IgD-negative memory B cell (primary cell): ENCODE results near the gene LYPD1. TPM values are rescaled to one million over a fixed set of nuclear protein-coding genes. Genes with fewer than 3 reads are reported as not detected.
A peak's percentile ranks its signal among the peaks of the same experiment; 100 is the strongest.

Experiments used
- H3K27ac Mint-ChIP-seq, 3 donors: one replicate each; pipeline ENCODE4 v1.8.0; 2020 to 2022; ENCODE audit warnings: mild to moderate bottlenecking in 3 of 3, mixed read lengths in 3 of 3, moderate library complexity in 1 of 3
- H3K27me3 Mint-ChIP-seq: one replicate; pipeline ENCODE4 v1.8.0; 2021; ENCODE audit warnings: mixed read lengths
- H3K36me3 Mint-ChIP-seq: one replicate; pipeline ENCODE4 v1.8.0; 2020; ENCODE audit warnings: mild to moderate bottlenecking, mixed read lengths
- H3K4me1 Mint-ChIP-seq, 3 donors: one replicate each; pipeline ENCODE4 v1.8.0; 2020 to 2022; ENCODE audit warnings: mixed read lengths in 3 of 3, mild to moderate bottlenecking in 1 of 3
- H3K4me3 Mint-ChIP-seq, 4 donors: one replicate each; pipeline ENCODE4 v1.8.0; 2020 to 2022; ENCODE audit warnings: mild to moderate bottlenecking in 4 of 4, mixed read lengths in 4 of 4, moderate library complexity in 3 of 4
- H3K9me3 Mint-ChIP-seq, 3 donors: one replicate each; pipeline ENCODE4 v1.8.0; 2020 to 2021; ENCODE audit warnings: mixed read lengths in 3 of 3, mild to moderate bottlenecking in 1 of 3
- polyA plus RNA-seq: library from polyadenylated mRNA; unstranded; fragments of 300-500 nt; fragmentation: Illumina TruSeq; gene quantifications from one replicate; pipeline ENCODE4 v1.2.3, GENCODE V29; 2021

The LYPD1 gene
- polyA plus RNA-seq, 1 donor from 2014 or later: not detected

DNA sequence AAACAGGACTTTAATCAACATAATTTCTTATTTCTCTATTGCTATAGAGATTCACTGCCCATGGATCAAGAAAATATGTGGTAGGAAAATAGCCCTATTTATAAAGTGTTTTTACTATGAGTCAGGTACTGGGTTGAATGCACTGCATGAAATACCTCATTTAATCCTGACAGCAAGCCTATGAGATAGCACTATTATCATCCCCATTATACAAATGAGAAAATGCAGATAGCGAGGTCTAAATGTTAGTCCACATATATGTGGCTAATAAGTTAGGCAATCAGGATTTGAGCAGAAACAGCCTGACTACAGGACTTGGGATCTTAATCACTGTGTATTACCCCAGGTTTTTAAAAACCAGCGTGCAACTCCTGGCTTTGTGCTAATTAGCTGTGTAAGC is 8.5 kb upstream of the LYPD1 start:
- Mint-ChIP-seq H3K27ac (no peak overlapping the region), H3K9me3 (no peaks in the 10 kb centered on the region), H3K4me3 (no peak overlapping the region), H3K27me3 (peaks cover 2% of the 10 kb centered on the region), H3K4me1 (no peaks in the 10 kb centered on the region), H3K36me3 (no peaks in the 10 kb centered on the region)

DNA sequence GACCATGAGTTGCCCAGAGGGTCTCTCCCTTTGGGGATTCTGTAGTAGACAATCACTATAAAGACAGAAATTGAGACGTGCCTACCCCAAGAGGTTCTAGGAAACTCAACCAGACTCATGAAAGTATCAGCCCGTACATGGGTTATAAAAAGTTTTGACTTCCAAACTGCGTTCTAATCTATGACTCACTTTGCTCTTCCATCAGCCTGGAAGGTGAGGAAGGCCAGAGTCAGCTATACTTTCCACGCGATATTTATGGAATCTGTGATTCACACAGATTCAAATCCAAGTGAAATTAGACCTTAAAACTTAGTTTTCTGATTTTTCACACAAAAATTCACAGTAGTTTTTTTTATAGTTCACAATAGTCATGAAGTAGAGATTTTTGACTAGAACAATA is 7.7 kb upstream of the LYPD1 start:
- H3K27ac Mint-ChIP-seq: no peak overlapping the region
- H3K9me3 Mint-ChIP-seq: no peaks in the 10 kb centered on the region
- H3K27me3 Mint-ChIP-seq: peaks cover 5% of the 10 kb centered on the region
- no peaks in the 10 kb centered on the region for H3K36me3 Mint-ChIP-seq
- H3K4me1 Mint-ChIP-seq: no peaks in the 10 kb centered on the region
- no peak overlapping the region for H3K4me3 Mint-ChIP-seq

DNA sequence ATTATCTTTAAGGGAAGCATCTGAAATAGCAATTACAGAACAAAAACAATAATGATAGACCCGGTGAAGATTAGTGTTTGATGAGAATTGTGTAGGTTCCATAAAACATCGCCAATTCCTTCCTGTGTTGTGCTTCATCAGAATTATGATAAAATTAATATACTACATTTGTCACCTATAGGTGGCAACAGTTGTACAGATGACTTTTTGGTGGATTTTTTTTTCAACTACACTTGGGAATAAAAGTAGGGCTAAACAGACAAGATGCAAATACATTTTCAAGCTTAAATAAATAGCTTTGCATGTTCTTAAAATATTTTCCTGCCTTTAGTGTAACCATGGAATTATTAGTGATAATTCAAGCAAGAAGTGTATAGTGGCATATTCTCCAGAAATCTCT is 7.0 kb upstream of the LYPD1 start:
- no peaks in the 10 kb centered on the region for H3K9me3 Mint-ChIP-seq

DNA sequence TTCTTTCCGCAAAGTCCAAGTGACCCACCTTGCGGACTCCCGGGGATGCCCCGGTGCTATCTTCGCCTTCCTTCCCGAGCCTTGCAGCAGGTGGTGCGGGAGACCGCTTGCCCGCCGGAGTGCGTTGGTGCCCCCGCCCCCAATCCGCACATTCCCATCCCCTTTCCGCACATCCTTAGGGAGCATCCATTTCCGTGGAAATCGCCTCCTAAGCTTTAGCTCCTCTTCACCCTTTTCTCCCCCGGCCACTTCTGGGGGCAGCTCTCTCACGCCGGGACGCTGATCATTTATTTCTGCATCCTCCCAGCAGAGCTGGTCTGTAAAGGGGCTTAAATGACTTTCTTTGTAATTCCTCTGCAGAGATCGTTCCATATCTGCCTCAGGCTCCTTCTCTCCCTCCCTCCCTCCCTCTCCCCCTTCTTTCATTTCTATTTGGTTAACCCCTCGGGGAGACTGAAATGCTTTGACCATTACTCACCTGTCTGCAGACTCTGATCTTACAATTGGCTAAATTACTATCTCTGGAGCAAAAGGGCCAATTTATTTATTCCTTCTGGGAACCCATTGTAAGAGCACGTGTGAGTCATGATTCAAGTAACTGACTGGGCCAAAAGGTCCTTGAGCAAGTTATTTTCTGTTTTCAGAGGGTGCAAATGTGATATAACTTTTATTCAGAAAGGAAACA is 1.3 kb upstream of the LYPD1 start:
- H3K27ac Mint-ChIP-seq: peak overlapping the region in 1 of 3 donors; percentile 74
- peaks cover 0 to 7% (median 0%) of the 10 kb centered on the region in 3 donors for H3K4me1 Mint-ChIP-seq
- peaks cover 3% of the 10 kb centered on the region for H3K36me3 Mint-ChIP-seq
- peak overlapping the region in 2 of 4 donors; percentile 5 to 47 for H3K4me3 Mint-ChIP-seq
- H3K9me3 Mint-ChIP-seq: peaks cover 0 to 2% (median 0%) of the 10 kb centered on the region in 3 donors
- peaks cover 36% of the 10 kb centered on the region for H3K27me3 Mint-ChIP-seq

More for the DNA sequence above, 7.0 kb upstream of the LYPD1 start:
- no peak overlapping the region for H3K4me3 Mint-ChIP-seq
- H3K27ac Mint-ChIP-seq: no peak overlapping the region
- peaks cover 5% of the 10 kb centered on the region for H3K27me3 Mint-ChIP-seq
- no peaks in the 10 kb centered on the region for H3K4me1 Mint-ChIP-seq
- no peaks in the 10 kb centered on the region for H3K36me3 Mint-ChIP-seq

DNA sequence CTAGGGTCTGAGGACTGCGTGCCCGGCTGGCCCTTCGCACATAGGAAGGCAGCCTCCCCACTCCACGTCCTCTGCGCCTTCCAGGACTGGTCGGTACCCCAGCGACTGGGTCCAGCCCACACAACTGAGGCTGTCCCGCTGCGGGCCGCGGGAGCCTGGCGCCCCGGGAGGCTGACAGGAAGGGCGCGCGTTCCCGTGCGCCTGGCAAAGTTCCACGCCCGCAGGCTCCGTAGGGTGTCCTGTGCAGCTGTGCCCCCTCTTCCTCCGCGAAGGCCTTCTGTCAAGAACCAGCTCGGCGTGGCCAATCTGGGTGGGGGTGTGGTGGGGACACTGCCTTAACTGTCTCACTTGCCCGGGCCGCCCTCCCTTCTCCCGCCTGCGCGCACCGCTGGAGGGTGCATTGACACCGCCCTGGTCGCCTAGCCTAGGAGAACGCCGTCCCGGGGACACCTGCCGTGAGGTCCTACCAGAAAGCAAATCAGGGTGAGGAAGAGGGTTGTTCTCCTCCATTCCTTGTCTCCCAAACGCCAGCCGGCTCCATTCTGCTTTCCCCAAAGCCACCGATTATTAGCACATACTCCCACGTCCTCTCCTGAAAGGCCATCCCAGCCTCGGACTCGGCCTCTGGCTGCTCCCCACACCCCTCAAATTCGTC is 618 bp upstream of the LYPD1 start:
- Mint-ChIP-seq H3K27ac (no peak overlapping the region), H3K36me3 (peaks cover 3% of the 10 kb centered on the region), H3K4me3 (peak overlapping the region in 2 of 4 donors; percentile 12 to 66), H3K27me3 (peaks cover 37% of the 10 kb centered on the region), H3K9me3 (peaks cover 0 to 2% (median 0%) of the 10 kb centered on the region in 3 donors), H3K4me1 (peaks cover 0 to 7% (median 0%) of the 10 kb centered on the region in 3 donors)

DNA sequence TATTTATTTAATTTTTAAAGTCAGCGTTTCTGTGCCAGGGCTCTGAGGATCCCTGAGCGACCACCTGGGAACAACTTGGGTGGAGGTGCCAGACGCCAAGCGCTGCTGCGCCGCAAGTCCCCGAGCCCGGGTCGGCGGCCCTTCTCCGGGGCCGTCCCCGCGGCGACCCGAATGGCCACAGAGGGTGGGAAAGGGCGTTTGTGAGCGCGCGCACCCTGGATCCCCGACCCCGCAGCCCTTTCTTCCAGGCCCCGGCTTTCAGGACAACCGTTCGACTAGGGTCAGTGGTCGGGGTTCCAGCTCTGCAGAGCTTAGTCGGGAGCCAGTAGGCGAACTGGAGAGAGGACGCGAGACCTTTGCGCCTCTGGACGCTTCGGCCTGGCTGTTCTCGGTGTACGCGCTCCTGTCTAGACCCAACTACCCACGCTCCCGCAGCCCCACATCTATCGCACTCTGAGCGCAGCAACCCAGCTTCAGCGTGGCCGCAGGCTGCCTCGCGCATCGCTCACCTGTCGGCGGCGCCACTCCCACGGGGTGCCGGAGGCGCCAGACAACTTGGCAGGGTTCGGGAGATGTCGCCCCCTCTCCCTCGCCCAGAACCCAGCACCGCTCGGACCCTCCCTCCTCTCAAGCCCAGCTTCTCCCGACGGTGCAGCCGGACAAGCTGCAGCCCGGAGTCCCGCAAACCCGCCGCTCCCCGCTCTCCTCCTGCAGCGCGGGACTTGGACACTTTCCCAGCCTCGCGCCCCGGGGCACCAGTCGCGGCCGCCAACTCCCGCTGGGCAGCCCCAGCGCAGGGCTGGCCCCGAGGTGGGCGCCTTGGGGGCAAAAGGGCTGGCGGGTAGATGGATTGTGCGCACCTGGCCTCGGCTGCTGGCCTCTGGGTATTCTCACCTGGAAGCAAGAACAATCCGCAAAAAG is 758 bp downstream of the LYPD1 start:
- Mint-ChIP-seq H3K27ac (no peak overlapping the region), H3K4me3 (no peak overlapping the region), H3K27me3 (peaks cover 40% of the 10 kb centered on the region), H3K4me1 (peaks cover 0 to 7% (median 0%) of the 10 kb centered on the region in 3 donors), H3K9me3 (peaks cover 0 to 2% (median 0%) of the 10 kb centered on the region in 3 donors), H3K36me3 (peaks cover 3% of the 10 kb centered on the region)

DNA sequence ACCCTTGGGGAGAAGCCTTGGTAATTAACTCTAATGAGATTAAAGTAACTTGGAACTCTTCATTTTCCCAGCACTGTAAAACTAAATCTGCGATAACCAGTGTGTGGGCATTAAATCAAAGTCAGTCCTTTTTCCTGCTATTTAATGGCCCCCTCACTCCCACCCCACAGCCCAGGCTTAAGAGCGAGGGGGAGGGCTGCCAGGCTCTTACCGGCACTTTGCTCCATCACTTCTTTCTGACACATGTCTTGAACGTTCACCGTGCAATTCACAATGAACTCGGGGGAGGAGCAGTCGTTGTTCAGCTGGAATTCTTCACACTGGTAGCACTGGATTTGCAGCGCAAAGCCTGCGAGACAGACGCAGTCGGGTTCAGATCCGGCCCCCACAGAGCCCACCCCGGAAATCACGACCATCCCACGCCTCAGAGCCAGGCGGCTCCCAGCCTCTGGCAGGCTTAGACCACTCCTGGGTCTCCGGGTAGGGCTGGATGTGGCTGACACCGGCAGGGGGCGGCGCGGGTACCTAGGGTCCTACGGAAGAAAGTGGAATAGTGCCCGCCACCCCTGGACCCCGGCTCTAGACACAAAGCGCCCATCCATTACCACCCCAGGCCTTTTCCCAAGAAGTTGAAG is 1.7 kb downstream of the LYPD1 start:
- Mint-ChIP-seq H3K9me3 (peaks cover 0 to 2% (median 0%) of the 10 kb centered on the region in 3 donors), H3K27ac (no peak overlapping the region), H3K27me3 (peaks cover 40% of the 10 kb centered on the region), H3K36me3 (peaks cover 3% of the 10 kb centered on the region), H3K4me1 (peaks cover 0 to 7% (median 0%) of the 10 kb centered on the region in 3 donors), H3K4me3 (peak overlapping the region in 2 of 4 donors; percentile 35 to 51)

DNA sequence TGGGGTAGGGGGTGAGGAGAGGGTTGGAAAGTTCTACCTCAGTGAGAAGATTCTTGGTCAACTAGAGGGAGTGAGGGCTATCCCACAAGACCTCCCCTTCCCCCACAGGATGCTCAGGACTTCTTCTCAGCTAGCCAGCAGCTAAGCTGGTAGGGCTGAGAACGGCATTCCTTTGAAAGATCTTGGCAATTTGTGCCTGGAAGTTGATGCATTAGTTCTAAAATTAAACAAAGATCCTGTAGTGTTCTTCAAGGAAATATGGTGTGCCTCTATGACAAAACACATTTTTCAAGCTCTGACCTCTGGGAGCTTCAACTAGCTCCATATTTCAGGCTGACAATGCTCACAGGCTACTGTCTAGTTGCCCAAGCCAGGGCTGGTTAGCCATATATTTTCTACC is 2.3 kb downstream of the LYPD1 start:
- H3K9me3 Mint-ChIP-seq: peaks cover 0 to 3% (median 0%) of the 10 kb centered on the region in 3 donors
- H3K4me1 Mint-ChIP-seq: peaks cover 0 to 7% (median 0%) of the 10 kb centered on the region in 3 donors
- H3K27ac Mint-ChIP-seq: no peak overlapping the region
- peaks cover 3% of the 10 kb centered on the region for H3K36me3 Mint-ChIP-seq
- H3K27me3 Mint-ChIP-seq: peaks cover 40% of the 10 kb centered on the region
- H3K4me3 Mint-ChIP-seq: peak overlapping the region in 1 of 4 donors; percentile 51

DNA sequence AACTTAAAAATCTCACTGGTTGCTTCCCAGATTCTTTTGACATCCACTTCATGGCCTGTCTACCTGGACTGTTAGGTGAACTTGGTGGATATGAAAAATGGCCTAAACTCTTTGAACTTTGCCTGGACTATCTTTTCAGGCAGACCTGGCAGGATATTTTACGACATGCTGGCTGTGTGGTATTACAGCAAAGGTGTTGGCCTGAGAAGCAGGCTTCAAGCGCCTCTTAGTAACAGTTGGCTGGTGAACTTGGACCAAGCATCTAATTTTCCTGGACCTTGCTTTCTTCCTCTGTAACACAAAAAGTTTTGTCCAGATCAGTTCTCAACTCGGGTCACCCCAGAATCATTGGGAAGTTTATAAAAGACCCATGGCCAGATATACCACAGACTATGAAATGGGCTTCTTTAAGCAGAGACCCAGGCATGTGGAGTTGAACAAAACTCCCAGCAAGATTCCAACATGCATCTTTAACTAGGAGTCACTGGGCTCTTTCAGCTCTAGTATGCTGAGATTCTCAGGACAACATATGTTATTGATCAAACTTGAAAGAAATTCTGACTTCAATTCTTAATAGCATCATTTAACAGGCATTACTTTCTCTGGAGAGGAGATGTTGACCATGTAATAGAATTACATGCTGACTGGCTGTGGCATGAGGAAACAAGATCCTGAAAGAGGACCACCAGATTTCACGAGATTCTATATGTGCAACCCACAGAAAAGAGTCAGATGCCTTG is 4.4 kb downstream of the LYPD1 start:
- H3K4me3 Mint-ChIP-seq: no peak overlapping the region
- peaks cover 0 to 3% (median 0%) of the 10 kb centered on the region in 3 donors for H3K4me1 Mint-ChIP-seq
- H3K27ac Mint-ChIP-seq: no peak overlapping the region
- peaks cover 37% of the 10 kb centered on the region for H3K27me3 Mint-ChIP-seq
- peaks cover 0 to 3% (median 0%) of the 10 kb centered on the region in 3 donors for H3K9me3 Mint-ChIP-seq
- peaks cover 3% of the 10 kb centered on the region for H3K36me3 Mint-ChIP-seq

DNA sequence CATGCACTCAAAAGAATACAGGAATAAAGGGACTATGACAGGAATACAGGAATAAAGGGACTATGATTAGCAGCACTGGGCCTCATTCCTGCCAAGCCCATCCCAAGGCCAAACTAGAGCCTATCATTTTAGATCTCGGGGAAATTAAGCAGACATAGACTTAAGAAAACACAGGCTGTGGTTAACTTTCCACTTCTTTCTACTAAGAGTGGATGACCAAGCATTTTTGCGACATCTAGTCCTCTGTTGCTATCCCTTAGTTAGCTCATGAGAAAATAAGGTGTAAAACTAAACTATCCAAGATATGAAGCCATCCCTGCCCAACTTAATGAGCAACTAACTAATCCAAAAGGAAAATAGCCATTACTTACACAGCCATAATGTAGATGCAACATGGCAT is 5.9 kb downstream of the LYPD1 start:
- Mint-ChIP-seq H3K4me3 (no peak overlapping the region), H3K27ac (no peak overlapping the region), H3K9me3 (peaks cover 0 to 3% (median 0%) of the 10 kb centered on the region in 3 donors), H3K36me3 (peaks cover 3% of the 10 kb centered on the region), H3K4me1 (peaks cover 0 to 3% (median 0%) of the 10 kb centered on the region in 3 donors), H3K27me3 (peaks cover 39% of the 10 kb centered on the region)

DNA sequence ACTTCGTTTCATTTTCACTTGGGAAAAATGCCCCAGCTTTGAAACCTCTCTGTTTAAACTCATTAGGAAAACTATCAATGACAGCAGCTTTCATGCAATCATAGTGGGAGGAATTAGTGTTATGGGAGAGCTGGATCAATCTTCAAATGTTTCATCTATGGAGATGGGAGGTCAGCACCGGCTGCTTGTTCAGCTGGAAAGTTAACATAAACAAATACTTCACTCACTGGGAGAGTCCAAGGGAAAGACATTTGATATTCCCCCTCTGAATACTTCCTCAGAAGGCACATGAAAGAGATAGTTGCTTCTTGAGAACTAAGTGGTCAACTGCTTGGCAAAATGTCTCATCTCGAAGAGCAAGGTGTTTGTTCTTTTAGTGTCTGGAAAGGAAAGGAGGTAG is 7.3 kb downstream of the LYPD1 start:
- no peaks in the 10 kb centered on the region for H3K4me1 Mint-ChIP-seq
- H3K27me3 Mint-ChIP-seq: peaks cover 29% of the 10 kb centered on the region

DNA sequence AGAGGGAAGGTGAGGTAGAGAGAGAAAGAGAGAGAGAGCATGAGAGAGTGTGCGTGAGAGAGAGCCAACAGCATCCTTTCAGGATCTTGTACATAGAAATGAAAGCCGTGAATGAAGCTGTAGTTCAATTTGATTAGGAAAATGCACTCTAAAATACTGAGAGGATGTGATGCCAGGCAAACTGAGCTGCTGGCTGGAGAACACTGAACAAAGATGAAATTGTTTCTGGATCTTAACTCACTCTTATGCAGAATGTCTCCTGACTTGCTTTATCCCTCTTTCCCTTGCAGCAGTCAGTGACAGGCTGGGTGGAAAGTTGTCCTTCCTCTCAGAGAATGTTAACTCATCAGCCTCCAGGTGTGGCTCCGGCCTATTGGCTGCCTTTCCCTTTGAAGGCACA is 10.7 kb downstream of the LYPD1 start:
- peaks cover 0 to 5% (median 0%) of the 10 kb centered on the region in 3 donors for H3K9me3 Mint-ChIP-seq
- no peaks in the 10 kb centered on the region for H3K36me3 Mint-ChIP-seq
- H3K4me1 Mint-ChIP-seq: no peaks in the 10 kb centered on the region

More for the DNA sequence above, 7.3 kb downstream of the LYPD1 start:
- Mint-ChIP-seq H3K4me3 (no peak overlapping the region), H3K27ac (no peak overlapping the region), H3K9me3 (peaks cover 0 to 3% (median 0%) of the 10 kb centered on the region in 3 donors), H3K36me3 (no peaks in the 10 kb centered on the region)

DNA sequence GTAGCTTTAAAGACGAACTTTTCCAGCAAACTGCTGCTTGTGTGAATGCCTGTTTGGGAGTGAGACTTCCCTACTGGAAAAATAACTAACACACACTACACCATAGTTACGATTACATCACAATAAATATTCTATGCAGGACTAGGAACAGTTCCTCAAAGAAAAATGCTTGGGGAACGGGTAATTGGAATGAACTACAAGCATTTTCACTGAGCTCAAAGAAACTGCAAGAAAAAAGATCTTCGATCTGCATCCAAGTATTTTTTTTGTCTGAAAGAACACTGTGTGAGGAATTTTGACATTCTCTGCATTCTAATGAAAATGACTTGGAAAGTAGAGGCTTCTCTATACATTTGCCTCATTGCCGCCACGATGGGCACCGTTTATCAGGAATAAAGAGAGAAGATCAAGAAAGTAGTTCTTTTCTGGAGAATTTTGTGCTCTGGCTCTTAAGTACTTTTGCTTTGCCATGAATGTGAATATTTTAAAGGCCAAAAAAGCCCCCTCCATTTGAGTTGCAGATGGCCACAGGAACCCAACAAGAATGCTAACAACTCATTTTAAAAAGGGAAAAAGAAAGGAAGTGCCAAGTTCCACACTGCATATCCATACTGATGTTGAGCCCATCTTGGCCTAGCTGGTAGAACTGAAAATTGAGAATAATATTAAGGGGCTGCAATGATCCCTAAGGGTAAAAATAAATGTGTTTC is 13.6 kb downstream of the LYPD1 start:
- Mint-ChIP-seq H3K36me3 (no peaks in the 10 kb centered on the region), H3K4me1 (no peaks in the 10 kb centered on the region), H3K27me3 (peaks cover 7% of the 10 kb centered on the region), H3K27ac (no peak overlapping the region), H3K9me3 (peaks cover 0 to 4% (median 1%) of the 10 kb centered on the region in 3 donors), H3K4me3 (no peak overlapping the region)

More for the DNA sequence above, 10.7 kb downstream of the LYPD1 start:
- peak overlapping the region in 1 of 4 donors; percentile 39 for H3K4me3 Mint-ChIP-seq
- H3K27ac Mint-ChIP-seq: no peak overlapping the region
- H3K27me3 Mint-ChIP-seq: peaks cover 14% of the 10 kb centered on the region
